Medulla oblongata (tissue), 1 donor: Measurements from ENCODE around the gene NT5DC3.

Experiments used
- DNase-seq: peaks from one replicate; pipeline ENCODE4 v3.0.0-alpha.2; 2015; ENCODE audit errors: extremely low spot score

The NT5DC3 gene

GRCh38 chr12:103783744-103784664 is 57.0 kb downstream of the NT5DC3 start:
- no peak for DNase-seq

GRCh38 chr12:103782399-103782798 is 58.6 kb downstream of the NT5DC3 start:
- DNase-seq = no peak

GRCh38 chr12:103780992-103781391 is 60.0 kb downstream of the NT5DC3 start:
- DNase-seq = no peak

GRCh38 chr12:103780093-103780440 is 61.0 kb downstream of the NT5DC3 start:
- no peak for DNase-seq

- no peak for DNase-seq
These were observed 61.5 kb downstream of the NT5DC3 start for GRCh38 chr12:103779410-103780092.

- no peak for DNase-seq
These were observed 62.3 kb downstream of the NT5DC3 start for GRCh38 chr12:103778781-103779180.

GRCh38 chr12:103774977-103775560 is 66.0 kb downstream of the NT5DC3 start:
- no peak for DNase-seq

GRCh38 chr12:103773109-103773910 is 67.7 kb downstream of the NT5DC3 start:
- peak; percentile 64 for DNase-seq

GRCh38 chr12:103772367-103773108 is 68.5 kb downstream of the NT5DC3 start:
- DNase-seq = no peak

GRCh38 chr12:103771466-103771865 is 69.6 kb downstream of the NT5DC3 start:
- DNase-seq = peak; percentile 61

- no peak for DNase-seq
These were observed 71.6 kb downstream of the NT5DC3 start for GRCh38 chr12:103769240-103769945.

- no peak for DNase-seq
These were observed 72.4 kb downstream of the NT5DC3 start for GRCh38 chr12:103768467-103769123.

- DNase-seq = no peak
These were observed 75.0 kb downstream of the NT5DC3 start for GRCh38 chr12:103766028-103766427.

GRCh38 chr12:103765322-103765721 is 75.7 kb downstream of the NT5DC3 start:
- no peak for DNase-seq

GRCh38 chr12:103762473-103762872 is 78.6 kb downstream of the NT5DC3 start:
- no peak for DNase-seq

GRCh38 chr12:103758310-103759089 is 82.5 kb downstream of the NT5DC3 start:
- DNase-seq = no peak

GRCh38 chr12:103757248-103757647 is 83.8 kb downstream of the NT5DC3 start:
- DNase-seq = no peak

- no peak for DNase-seq
These were observed 84.6 kb downstream of the NT5DC3 start for GRCh38 chr12:103756443-103756842.

GRCh38 chr12:103755425-103755824 is 85.6 kb downstream of the NT5DC3 start:
- no peak for DNase-seq
